ENCODE data around the gene DAPK2.

DAPK2 gene

GRCh38 chr15:63950911-63951481 is 95.3 kb downstream of the DAPK2 start:
- Histone ChIP-seq H3K4me3 (ENCODE audit: low read length) (no peak overlapping the region), H3K9ac (ENCODE audit: low read length) (no peak overlapping the region), H4K20me1 (ENCODE audit: insufficient read depth, low read length) (no peaks in the 10 kb centered on the region), H3K36me3 (replicated peaks; ENCODE audit: insufficient read depth, low read length) (no peaks in the 10 kb centered on the region), H3K27ac (ENCODE audit: low read length) (no peak overlapping the region), H3K79me2 (ENCODE audit: low read length) (no peaks in the 10 kb centered on the region), H3F3A (ENCODE audit: insufficient read depth, low read length) (no peaks in the 10 kb centered on the region), H3K4me1 (ENCODE audit: low read length) (no peaks in the 10 kb centered on the region), H3K27me3 (replicated peaks; ENCODE audit: insufficient read depth, low read length) (no peaks in the 10 kb centered on the region), H3K4me2 (ENCODE audit: low read depth, low read length) (no peak overlapping the region), H3K9me3 (replicated peaks; ENCODE audit: insufficient read depth, low read length) (no peaks in the 10 kb centered on the region), H2AFZ (ENCODE audit: low read length) (no peak overlapping the region), H3K9me2 (replicated peaks; ENCODE audit: insufficient read depth, low read length) (no peaks in the 10 kb centered on the region)
- no peak for TF ChIP-seq EZH2phosphoT487 (IDR thresholded peaks at IDR 0.05; ENCODE audit: low read length)
- TF ChIP-seq, protein P1, sequence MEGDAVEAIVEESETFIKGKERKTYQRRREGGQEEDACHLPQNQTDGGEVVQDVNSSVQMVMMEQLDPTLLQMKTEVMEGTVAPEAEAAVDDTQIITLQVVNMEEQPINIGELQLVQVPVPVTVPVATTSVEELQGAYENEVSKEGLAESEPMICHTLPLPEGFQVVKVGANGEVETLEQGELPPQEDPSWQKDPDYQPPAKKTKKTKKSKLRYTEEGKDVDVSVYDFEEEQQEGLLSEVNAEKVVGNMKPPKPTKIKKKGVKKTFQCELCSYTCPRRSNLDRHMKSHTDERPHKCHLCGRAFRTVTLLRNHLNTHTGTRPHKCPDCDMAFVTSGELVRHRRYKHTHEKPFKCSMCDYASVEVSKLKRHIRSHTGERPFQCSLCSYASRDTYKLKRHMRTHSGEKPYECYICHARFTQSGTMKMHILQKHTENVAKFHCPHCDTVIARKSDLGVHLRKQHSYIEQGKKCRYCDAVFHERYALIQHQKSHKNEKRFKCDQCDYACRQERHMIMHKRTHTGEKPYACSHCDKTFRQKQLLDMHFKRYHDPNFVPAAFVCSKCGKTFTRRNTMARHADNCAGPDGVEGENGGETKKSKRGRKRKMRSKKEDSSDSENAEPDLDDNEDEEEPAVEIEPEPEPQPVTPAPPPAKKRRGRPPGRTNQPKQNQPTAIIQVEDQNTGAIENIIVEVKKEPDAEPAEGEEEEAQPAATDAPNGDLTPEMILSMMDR (IDR thresholded peaks at IDR 0.05; ENCODE audit: low read length), result no peak
- no peak for DNase-seq

DNA sequence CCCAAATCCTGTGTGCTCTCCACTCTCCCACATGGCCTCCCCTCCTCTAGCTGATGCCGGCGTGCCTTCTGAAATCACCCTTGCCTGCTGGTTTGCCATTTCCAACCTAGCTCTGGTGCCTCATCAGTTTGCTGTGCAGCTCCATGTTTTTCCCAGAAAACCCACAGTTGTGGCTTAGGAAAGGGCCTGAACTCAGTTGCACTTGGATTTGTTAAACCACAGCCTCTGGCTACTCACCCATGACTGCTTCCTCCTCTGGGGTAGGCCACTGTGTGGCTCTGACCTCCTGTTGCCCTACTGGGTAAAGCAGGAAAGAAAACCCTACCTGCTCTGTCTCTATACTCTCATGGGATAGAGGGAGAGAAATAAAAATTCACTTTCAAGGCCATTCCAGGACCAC is 97.3 kb downstream of the DAPK2 start:
- TF ChIP-seq EZH2phosphoT487 (IDR thresholded peaks at IDR 0.05; ENCODE audit: low read length) (no peak), EZH2 (optimal IDR thresholded peaks at IDR 0.05; ENCODE audit: low read depth, low read length) (no peak)
- TF ChIP-seq, protein P1 (IDR thresholded peaks at IDR 0.05; ENCODE audit: low read length), result no peak
- no peaks in the 10 kb centered on the region for H3K9me3 ChIP-seq (replicated peaks; ENCODE audit: insufficient read depth, low read length)
- no peaks in the 10 kb centered on the region for H3K27me3 ChIP-seq (replicated peaks; ENCODE audit: insufficient read depth, low read length)
- no peaks in the 10 kb centered on the region for H3K36me3 ChIP-seq (replicated peaks; ENCODE audit: insufficient read depth, low read length)
- no peaks in the 10 kb centered on the region for H4K20me1 ChIP-seq (ENCODE audit: insufficient read depth, low read length)
- DNase-seq, result no peak
- H3K4me1 ChIP-seq (ENCODE audit: low read length), result no peaks in the 10 kb centered on the region
- no peak overlapping the region for H3K4me2 ChIP-seq (ENCODE audit: low read depth, low read length)
- H2AFZ ChIP-seq (ENCODE audit: low read length), result no peak overlapping the region
- H3K79me2 ChIP-seq (ENCODE audit: low read length), result no peaks in the 10 kb centered on the region
- H3K9me2 ChIP-seq (replicated peaks; ENCODE audit: insufficient read depth, low read length), result no peaks in the 10 kb centered on the region
- H3F3A ChIP-seq (ENCODE audit: insufficient read depth, low read length), result no peaks in the 10 kb centered on the region
- H3K4me3 ChIP-seq (ENCODE audit: low read length), result no peak overlapping the region
- H3K27ac ChIP-seq (ENCODE audit: low read length), result no peak overlapping the region
- H3K9ac ChIP-seq (ENCODE audit: low read length), result no peak overlapping the region

DNA sequence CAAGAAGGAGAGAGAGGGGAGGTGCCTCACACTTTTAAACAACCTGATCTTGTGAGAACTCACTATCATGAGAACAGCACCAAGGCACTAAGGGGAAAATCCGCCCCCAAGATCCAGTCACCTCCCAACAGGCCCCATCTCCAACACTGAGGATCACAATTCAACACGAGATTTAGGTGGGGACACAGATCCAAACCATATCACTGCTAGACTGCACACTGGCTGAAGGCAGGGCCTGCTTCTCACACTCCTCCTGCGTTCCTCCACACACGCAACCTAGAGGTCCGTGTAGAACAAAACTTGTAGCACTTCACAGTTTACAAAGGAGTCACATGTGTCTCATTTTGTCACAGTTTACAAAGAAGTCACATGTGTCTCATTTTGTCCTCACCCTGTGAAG is 97.8 kb downstream of the DAPK2 start:
- H3K9me2 ChIP-seq (replicated peaks; ENCODE audit: insufficient read depth, low read length), result no peaks in the 10 kb centered on the region
- no peak overlapping the region for H3K4me3 ChIP-seq (ENCODE audit: low read length)

GRCh38 chr15:63947228-63947627 is 99.1 kb downstream of the DAPK2 start:
- Histone ChIP-seq H3K27me3 (replicated peaks; ENCODE audit: insufficient read depth, low read length) (no peaks in the 10 kb centered on the region), H3K9me3 (replicated peaks; ENCODE audit: insufficient read depth, low read length) (no peaks in the 10 kb centered on the region), H3K36me3 (replicated peaks; ENCODE audit: insufficient read depth, low read length) (no peaks in the 10 kb centered on the region), H3K79me2 (ENCODE audit: low read length) (no peaks in the 10 kb centered on the region), H3K9ac (ENCODE audit: low read length) (no peak overlapping the region), H3K9me2 (replicated peaks; ENCODE audit: insufficient read depth, low read length) (no peaks in the 10 kb centered on the region), H3F3A (ENCODE audit: insufficient read depth, low read length) (no peaks in the 10 kb centered on the region), H3K27ac (ENCODE audit: low read length) (no peak overlapping the region), H2AFZ (ENCODE audit: low read length) (no peak overlapping the region), H4K20me1 (ENCODE audit: insufficient read depth, low read length) (no peaks in the 10 kb centered on the region), H3K4me1 (ENCODE audit: low read length) (no peaks in the 10 kb centered on the region), H3K4me3 (ENCODE audit: low read length) (no peak overlapping the region), H3K4me2 (ENCODE audit: low read depth, low read length) (no peak overlapping the region)
- DNase-seq, result no peak
- TF ChIP-seq, protein P1 (IDR thresholded peaks at IDR 0.05; ENCODE audit: low read length), result no peak
- TF ChIP-seq EZH2phosphoT487 (IDR thresholded peaks at IDR 0.05; ENCODE audit: low read length), result no peak
- TF ChIP-seq EZH2 (optimal IDR thresholded peaks at IDR 0.05; ENCODE audit: low read depth, low read length), result no peak

More for the DNA sequence above, 97.8 kb downstream of the DAPK2 start:
- H3K4me2 ChIP-seq (ENCODE audit: low read depth, low read length), result no peak overlapping the region
- H3F3A ChIP-seq (ENCODE audit: insufficient read depth, low read length), result no peaks in the 10 kb centered on the region
- no peak for DNase-seq
- H3K9me3 ChIP-seq (replicated peaks; ENCODE audit: insufficient read depth, low read length), result no peaks in the 10 kb centered on the region
- H3K27me3 ChIP-seq (replicated peaks; ENCODE audit: insufficient read depth, low read length), result no peaks in the 10 kb centered on the region
- no peaks in the 10 kb centered on the region for H3K36me3 ChIP-seq (replicated peaks; ENCODE audit: insufficient read depth, low read length)
- H4K20me1 ChIP-seq (ENCODE audit: insufficient read depth, low read length), result no peaks in the 10 kb centered on the region
- H3K27ac ChIP-seq (ENCODE audit: low read length), result no peak overlapping the region
- H2AFZ ChIP-seq (ENCODE audit: low read length), result no peak overlapping the region
- no peak overlapping the region for H3K9ac ChIP-seq (ENCODE audit: low read length)
- H3K4me1 ChIP-seq (ENCODE audit: low read length), result no peaks in the 10 kb centered on the region
- no peaks in the 10 kb centered on the region for H3K79me2 ChIP-seq (ENCODE audit: low read length)
- TF ChIP-seq EZH2phosphoT487 (IDR thresholded peaks at IDR 0.05; ENCODE audit: low read length) (no peak), EZH2 (optimal IDR thresholded peaks at IDR 0.05; ENCODE audit: low read depth, low read length) (no peak)
